ENCODE results near the gene LYRM9.

GRCh38 chr17:27930000-27930399 is 36.8 kb upstream of the LYRM9 start:
- no peak for TF ChIP-seq TAF1 (IDR thresholded peaks at IDR 0.05; ENCODE audit: low read depth)
- TF ChIP-seq CEBPB (IDR thresholded peaks at IDR 0.05), result no peak
